Esophagus muscularis mucosa (tissue), 4 donors: ENCODE data around the gene YY1. TPM values are rescaled to one million over a fixed set of nuclear protein-coding genes. Genes with fewer than 3 reads are reported as not detected.

Experiments
- DNase-seq: peaks from one replicate; pipeline ENCODE4 v3.0.0-alpha.2; 2017; ENCODE audit errors: extremely low spot score
- H3K27ac ChIP-seq, 4 donors: fragments of 200-600 bp; sonication (generic); replicated peaks in 1 of 4; 1 replicate in 3 of 4; 2 replicates in 1 of 4; pipeline ENCODE4 v1.5.1; 2016 to 2019; ENCODE audit warnings: mild to moderate bottlenecking in 1 of 4
- H3K27me3 ChIP-seq, 4 donors: fragments of 200-600 bp; sonication (generic); one replicate each; pipeline versions ENCODE4 v1.5.1 to v1.6.0; 2016 to 2019
- H3K36me3 ChIP-seq, 4 donors: fragments of 200-600 bp; sonication (generic); one replicate each; pipeline ENCODE4 v1.5.1; 2016 to 2019
- H3K4me1 ChIP-seq, 4 donors: fragments of 200-600 bp; sonication (generic); one replicate each; pipeline ENCODE4 v1.5.1; 2016 to 2019
- H3K4me3 ChIP-seq, 4 donors: fragments of 200-600 bp; sonication (generic); 1 replicate in 2 of 4; 2 replicates in 2 of 4; pipeline ENCODE4 v1.5.1; 2016 to 2019; ENCODE audit warnings: mild to moderate bottlenecking in 4 of 4, moderate library complexity in 1 of 4
- H3K9me3 ChIP-seq, 4 donors: fragments of 200-600 bp; sonication (generic); 1 replicate in 3 of 4; 2 replicates in 1 of 4; pipeline ENCODE4 v1.5.1; 2016 to 2019
- CTCF ChIP-seq, 3 experiments: fragments of 200-600 bp in 2 of 3; fragments of 450-650 bp in 1 of 3; sonication (generic) in 2 of 3; IDR thresholded peaks; one replicate each; pipeline ENCODE4 v1.5.1; 2017 to 2019; ENCODE audit warnings: antibody characterized with exemption in 3 of 3, mild to moderate bottlenecking in 2 of 3, moderate library complexity in 1 of 3
- EP300 ChIP-seq: sonication (generic); formaldehyde crosslinking; IDR thresholded peaks from one replicate; pipeline ENCODE4 v1.6.1; 2017; ENCODE audit warnings: antibody characterized with exemption
- POLR2A ChIP-seq: fragments of 450-650 bp; IDR thresholded peaks from one replicate; pipeline ENCODE4 v1.6.1; 2017; ENCODE audit warnings: antibody characterized with exemption, moderate library complexity, mild to moderate bottlenecking, low read depth
- POLR2AphosphoS5 ChIP-seq, 2 donors: sonication (generic); formaldehyde crosslinking; IDR thresholded peaks; one replicate each; pipeline ENCODE4 v1.6.1; 2017; ENCODE audit warnings: antibody characterized with exemption in 2 of 2
- WGBS: methylation state at CpG from one replicate; pipeline ENCODE4 v1.1.5; 2018; 5-methylcytosine and 5-hydroxymethylcytosine counted together
- intact Hi-C: fragments of 100-400 bp; cut with DNase I; formaldehyde crosslinking; loops from one replicate; pipeline ENCODE4 v1.15.1; 2023
- total RNA-seq, 4 donors: library from RNA; depleted of rRNA; stranded (reverse); fragments of >200 nt; gene quantifications; one replicate each; pipeline versions ENCODE4 v1.1.0 to v1.2.1, GENCODE V29; 2016

The YY1 gene
- total RNA-seq, 4 donors from 2014 or later, result 54.8 to 83.4 (median 62.7) TPM

GRCh38 chr14:100275214-100275613, 36.3 kb downstream of the YY1 start:
- H3K27ac ChIP-seq, result no peak overlapping the region
- peaks cover 7 to 51% (median 37%) of the 10 kb centered on the region in 4 donors for H3K4me1 ChIP-seq
- no peak overlapping the region for H3K4me3 ChIP-seq
- DNase-seq, result no peak
- TF ChIP-seq CTCF (IDR thresholded peaks at IDR 0.05) (no peak), POLR2A (no peak), EP300 (no peak), POLR2AphosphoS5 (IDR thresholded peaks at IDR 0.05) (no peak)
- 62% methylated on average over 7 of the region's 7 CpGs for WGBS
- intact Hi-C loops, result no loop called here
- peaks cover 0 to 31% (median 19%) of the 10 kb centered on the region in 4 donors for H3K36me3 ChIP-seq
- H3K9me3 ChIP-seq, result no peaks in the 10 kb centered on the region
- no peaks in the 10 kb centered on the region for H3K27me3 ChIP-seq

- TF ChIP-seq CTCF (IDR thresholded peaks at IDR 0.05) (no peak), EP300 (no peak), POLR2A (no peak)
- Histone ChIP-seq H3K9me3 (no peaks in the 10 kb centered on the region), H3K4me1 (peaks cover 7 to 53% (median 34%) of the 10 kb centered on the region in 4 donors), H3K4me3 (no peak overlapping the region), H3K36me3 (peaks cover 0 to 39% (median 19%) of the 10 kb centered on the region in 4 donors), H3K27me3 (no peaks in the 10 kb centered on the region), H3K27ac (no peak overlapping the region)
- DNase-seq, result no peak
- intact Hi-C loops, result no loop called here
- 67% methylated on average over 7 of the region's 8 CpGs for WGBS
Measured at GRCh38 chr14:100278702-100279101, 39.8 kb downstream of the YY1 start.

- H3K9me3 ChIP-seq, result no peaks in the 10 kb centered on the region
- no peaks in the 10 kb centered on the region for H3K27me3 ChIP-seq
- no peak overlapping the region for H3K4me3 ChIP-seq
- peaks cover 0 to 39% (median 17%) of the 10 kb centered on the region in 4 donors for H3K36me3 ChIP-seq
- intact Hi-C loops, result no loop called here
- H3K27ac ChIP-seq, result no peak overlapping the region
- peaks cover 7 to 56% (median 31%) of the 10 kb centered on the region in 4 donors for H3K4me1 ChIP-seq
- no peak for DNase-seq
- whole genome bisulfite sequencing, result 70% methylated on average over 2 of the region's 2 CpGs
- TF ChIP-seq POLR2A, result no peak
- no peak for TF ChIP-seq CTCF (IDR thresholded peaks at IDR 0.05)
- no peak for TF ChIP-seq EP300
- TF ChIP-seq POLR2AphosphoS5 (IDR thresholded peaks at IDR 0.05), result no peak
Measured at GRCh38 chr14:100279133-100279532, 40.2 kb downstream of the YY1 start.

- peaks cover 0 to 39% (median 16%) of the 10 kb centered on the region in 4 donors for H3K36me3 ChIP-seq
- WGBS, result 100% methylated on average over 5 of the region's 8 CpGs
- intact Hi-C loops, result no loop called here
Measured at GRCh38 chr14:100279563-100279962, 40.6 kb downstream of the YY1 start.

More at GRCh38 chr14:100279563-100279962, 40.6 kb downstream of the YY1 start:
- Histone ChIP-seq H3K4me1 (peaks cover 9 to 57% (median 31%) of the 10 kb centered on the region in 4 donors), H3K27me3 (no peaks in the 10 kb centered on the region), H3K9me3 (no peaks in the 10 kb centered on the region), H3K4me3 (no peak overlapping the region), H3K27ac (no peak overlapping the region)
- TF ChIP-seq CTCF (IDR thresholded peaks at IDR 0.05) (no peak), POLR2A (no peak), POLR2AphosphoS5 (IDR thresholded peaks at IDR 0.05) (no peak), EP300 (no peak)
- no peak for DNase-seq
